IPS-NIHi7 (cell line): Measurements from ENCODE around the gene DDX11.
A peak's percentile ranks its signal among the peaks of the same experiment; 100 is the strongest.
"Not testable (repeated sequence)": the region's sequence is repeated elsewhere in the genome, so short reads cannot be mapped to it uniquely, and the experiment has no call there.

Experiments
- DNase-seq: peaks from one replicate; pipeline ENCODE4 v3.0.0; 2012; ENCODE audit warnings: mixed read lengths; ENCODE audit errors: extremely low spot score

DDX11 gene

DNA sequence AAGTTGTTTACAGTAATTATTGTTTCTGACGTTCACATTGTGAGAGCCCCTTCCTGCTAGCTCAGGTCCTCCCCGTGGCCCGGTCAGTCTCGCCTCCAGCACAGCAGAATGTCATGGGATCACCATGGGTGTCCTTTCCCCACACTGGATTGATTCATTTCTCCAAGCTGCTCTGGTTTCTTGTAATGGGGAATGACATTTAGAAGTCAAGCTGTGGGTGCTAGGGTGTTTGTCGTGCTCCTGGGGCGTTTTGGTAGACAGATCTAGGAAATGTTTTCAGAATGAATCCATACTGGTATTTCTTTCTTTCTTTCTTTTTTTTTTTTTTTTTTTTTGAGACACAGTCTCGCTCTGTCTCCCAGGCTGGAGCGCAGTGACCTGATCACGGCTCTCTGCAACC is 25.1 kb downstream of the DDX11 start:
- DNase-seq = not testable (repeated sequence)

GRCh38 chr12:31099434-31099833 is 25.8 kb downstream of the DDX11 start:
- not testable (repeated sequence) for DNase-seq

- not testable (repeated sequence) for DNase-seq
Measured at GRCh38 chr12:31100503-31101208, 27.0 kb downstream of the DDX11 start.

GRCh38 chr12:31102125-31102524 is 28.5 kb downstream of the DDX11 start:
- DNase-seq = not testable (repeated sequence)

GRCh38 chr12:31102596-31102995 is 28.9 kb downstream of the DDX11 start:
- not testable (repeated sequence) for DNase-seq

- not testable (repeated sequence) for DNase-seq
Measured at GRCh38 chr12:31103561-31103975, 29.9 kb downstream of the DDX11 start.

DNA sequence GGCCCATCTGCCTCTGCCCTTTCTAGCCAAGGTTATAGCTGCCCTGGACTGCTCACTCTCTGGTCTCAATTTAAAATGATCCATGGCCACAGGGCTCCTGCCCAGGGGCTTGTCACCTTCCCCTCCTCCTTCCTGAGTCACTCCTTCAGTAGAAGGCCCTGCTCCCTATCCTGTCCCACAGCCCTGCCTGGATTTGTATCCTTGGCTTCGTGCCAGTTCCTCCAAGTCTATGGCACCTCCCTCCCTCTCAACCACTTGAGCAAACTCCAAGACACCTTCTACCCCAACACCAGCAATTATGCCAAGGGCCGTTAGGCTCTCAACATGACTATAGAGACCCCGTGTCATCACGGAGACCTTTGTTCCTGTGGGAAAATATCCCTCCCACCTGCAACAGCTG is 30.6 kb downstream of the DDX11 start:
- not testable (repeated sequence) for DNase-seq

- not testable (repeated sequence) for DNase-seq
Measured at GRCh38 chr12:31104773-31105172, 31.1 kb downstream of the DDX11 start.

DNA sequence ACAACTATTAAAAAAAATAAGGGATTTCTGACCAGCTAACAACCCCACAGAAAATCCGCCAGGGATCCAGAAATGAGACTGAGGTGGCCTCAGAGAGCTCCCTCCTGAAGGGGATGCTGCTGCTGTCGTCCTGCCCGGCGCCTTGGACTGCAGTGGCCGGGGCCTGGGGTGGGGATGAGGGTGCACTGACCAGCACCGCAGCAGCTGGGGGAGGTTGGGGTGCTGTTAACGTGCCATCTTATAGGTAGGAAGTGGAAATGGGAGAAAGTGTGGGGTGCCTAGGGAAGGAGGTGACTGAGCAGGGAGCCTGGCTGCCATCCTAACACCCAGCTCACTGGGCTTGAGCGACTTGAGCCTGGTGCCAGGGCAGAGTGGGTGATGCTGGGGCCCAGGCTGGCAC is 32.0 kb downstream of the DDX11 start:
- no peak for DNase-seq

- no peak for DNase-seq
Measured at GRCh38 chr12:31106101-31106803, 32.6 kb downstream of the DDX11 start.

GRCh38 chr12:31109773-31110172 is 36.1 kb downstream of the DDX11 start:
- not testable (repeated sequence) for DNase-seq

DNA sequence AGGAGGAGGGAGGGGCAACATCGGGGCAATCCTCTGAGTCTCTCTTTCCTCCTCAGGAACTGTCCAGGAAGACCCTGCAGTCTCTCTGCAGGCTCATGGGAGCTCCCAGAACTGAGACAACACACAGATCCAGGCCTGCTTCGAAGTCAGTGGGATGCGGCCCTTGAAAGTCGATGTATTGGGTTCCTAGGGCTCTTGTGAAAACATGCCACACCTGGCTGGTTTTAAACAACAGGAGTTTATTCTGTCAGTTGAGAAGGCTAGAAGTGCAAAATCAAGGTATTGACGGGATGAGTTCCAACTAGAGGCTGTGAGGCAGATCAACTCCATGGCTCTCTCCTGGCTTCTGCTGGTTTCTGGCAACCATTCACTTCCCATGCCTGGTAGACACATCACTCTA is 36.6 kb downstream of the DDX11 start:
- DNase-seq = not testable (repeated sequence)

DNA sequence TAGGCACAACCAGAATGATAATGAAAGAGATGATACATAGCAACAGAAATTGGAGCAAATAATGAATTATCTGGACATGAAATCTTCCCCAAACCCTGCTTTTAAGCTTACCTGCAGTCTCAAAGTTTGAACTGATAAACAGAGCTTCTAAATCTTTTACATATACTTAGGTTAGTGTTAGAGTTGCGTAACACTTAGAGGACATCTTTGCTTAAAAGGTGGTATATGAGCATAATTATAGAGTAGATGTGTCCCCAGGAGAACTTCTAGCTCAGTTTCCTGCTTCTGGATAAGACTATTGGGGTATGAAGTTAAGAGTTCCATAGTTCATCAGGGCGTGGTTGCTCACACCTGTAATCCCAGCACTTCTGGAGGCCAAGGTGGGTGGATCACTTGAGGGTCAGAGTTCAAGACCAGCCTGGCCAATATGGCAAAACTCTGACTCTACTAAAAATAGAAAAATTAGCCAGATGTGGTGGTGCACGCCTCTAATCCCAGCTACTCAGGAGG is 41.5 kb downstream of the DDX11 start:
- not testable (repeated sequence) for DNase-seq

- DNase-seq = not testable (repeated sequence)
Measured at GRCh38 chr12:31116846-31117202, 43.2 kb downstream of the DDX11 start.

DNA sequence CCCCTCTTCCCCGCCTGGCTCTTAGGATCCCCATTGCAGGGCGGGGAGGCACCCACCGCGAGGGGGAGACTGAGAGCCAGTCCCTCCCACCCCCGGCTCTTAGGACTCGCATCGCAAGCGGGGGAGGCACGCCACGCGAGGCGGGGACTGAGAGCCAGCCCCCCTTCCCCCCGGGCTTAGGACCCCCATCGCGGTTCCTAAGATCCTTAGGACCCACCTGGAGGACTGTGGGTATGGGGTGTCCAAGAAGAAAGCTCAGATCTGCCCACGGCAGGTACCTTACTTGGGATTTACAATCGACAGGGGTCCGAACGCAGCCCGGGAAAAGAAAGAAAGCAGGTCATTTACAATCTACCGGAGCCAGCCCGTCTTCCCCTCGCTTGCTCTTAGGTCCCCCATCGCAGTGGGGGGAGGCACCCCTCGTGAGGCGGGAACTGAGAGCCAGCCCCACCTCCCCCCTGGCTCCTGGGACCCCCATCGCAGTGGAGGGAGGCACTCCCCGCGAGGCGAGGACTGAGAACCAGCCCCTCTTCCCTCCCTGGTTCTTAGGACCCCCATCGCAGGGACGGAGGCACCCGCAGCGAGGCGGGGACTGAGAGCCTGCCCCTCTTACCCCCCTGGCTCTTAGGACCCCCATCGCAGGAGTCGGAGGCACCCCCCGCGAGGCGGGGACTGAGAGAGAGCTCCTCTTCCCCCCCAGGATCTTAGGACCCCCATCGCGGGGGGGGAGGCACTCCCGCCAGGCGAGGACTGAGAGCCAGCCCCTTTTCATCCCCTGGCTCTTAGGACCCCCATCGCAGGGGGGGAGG is 43.7 kb downstream of the DDX11 start:
- peak; percentile 73 for DNase-seq

GRCh38 chr12:31118347-31119191 is 44.9 kb downstream of the DDX11 start:
- DNase-seq = peak; percentile 43

GRCh38 chr12:31119192-31119802 is 45.6 kb downstream of the DDX11 start:
- no peak for DNase-seq

GRCh38 chr12:31119803-31120211 is 46.1 kb downstream of the DDX11 start:
- DNase-seq = no peak

DNA sequence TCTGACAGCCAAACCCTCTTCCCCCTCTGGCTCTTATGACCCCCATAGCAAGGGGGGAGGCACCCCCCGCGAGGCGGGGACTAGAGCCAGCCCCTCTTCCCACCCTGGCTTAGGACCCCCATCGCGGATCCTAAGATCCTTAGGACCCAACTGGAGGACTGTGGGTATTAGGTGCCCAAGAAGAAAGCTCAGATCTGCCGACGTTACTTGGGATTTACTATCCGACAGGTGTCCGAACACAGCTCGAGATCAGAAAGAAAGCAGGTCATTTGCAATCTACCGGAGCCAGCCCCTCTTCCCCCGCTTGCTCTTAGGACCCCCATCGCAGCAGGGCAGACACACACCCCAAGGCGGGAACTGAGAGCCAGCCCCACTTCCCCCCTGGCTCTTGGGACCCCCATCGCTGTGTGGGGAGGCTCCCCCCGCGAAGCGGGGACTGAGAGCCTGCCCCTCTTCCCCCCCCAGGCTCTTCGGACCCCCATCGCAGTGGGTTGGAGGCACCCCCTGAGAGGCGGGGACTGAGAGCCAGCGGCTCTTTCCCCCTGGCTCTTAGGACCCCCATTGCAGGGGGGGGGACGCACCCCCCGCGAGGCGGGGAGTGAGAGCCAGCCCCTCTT is 46.8 kb downstream of the DDX11 start:
- no peak for DNase-seq

GRCh38 chr12:31121022-31121728 is 47.5 kb downstream of the DDX11 start:
- DNase-seq = not testable (repeated sequence)
